GM10266 (cell line): ENCODE measurements around the gene VSIR.

ENCODE experiments used
- DNase-seq: peaks from one replicate; pipeline ENCODE4 v3.0.0; 2012; ENCODE audit errors: extremely low spot score
- CTCF ChIP-seq: IDR thresholded peaks from 2 replicates; pipeline ENCODE4 v1.5.1; 2012; ENCODE audit warnings: mild to moderate bottlenecking, low read depth; ENCODE audit not compliant: control insufficient read depth, insufficient read depth; ENCODE audit errors: missing control alignments

Gene VSIR

GRCh38 chr10:71812016-71812912, 38.9 kb upstream of the VSIR start:
- peak; percentile 81 for TF ChIP-seq CTCF
- DNase-seq, result peak; percentile 89

GRCh38 chr10:71811351-71811750, 38.0 kb upstream of the VSIR start:
- no peak for DNase-seq
- no peak for TF ChIP-seq CTCF

GRCh38 chr10:71810048-71810750, 36.9 kb upstream of the VSIR start:
- DNase-seq, result no peak
- no peak for TF ChIP-seq CTCF

GRCh38 chr10:71809628-71810027, 36.3 kb upstream of the VSIR start:
- no peak for DNase-seq
- TF ChIP-seq CTCF, result no peak

- DNase-seq, result no peak
- TF ChIP-seq CTCF, result no peak
Observed at GRCh38 chr10:71807557-71808510, 34.5 kb upstream of the VSIR start.

- no peak for TF ChIP-seq CTCF
- DNase-seq, result no peak
Observed at GRCh38 chr10:71806704-71807556, 33.6 kb upstream of the VSIR start.
